CD4-positive, alpha-beta T cell treated with Interleukin-10 for 1 hour (primary cell): Measurements from ENCODE around the gene C1orf141.
"Not testable (repeated sequence)": the region's sequence is repeated elsewhere in the genome, so short reads cannot be mapped to it uniquely, and the experiment has no call there.

ENCODE experiments used
- DNase-seq: peaks from one replicate; pipeline ENCODE4 v3.0.0-alpha.2; 2020

The C1orf141 gene

GRCh38 chr1:67134695-67135094, at the start of gene C1orf141:
TSS of gene C1orf141 (minus strand) at chr1:67134970. CDS start at chr1:67127240, 7,730 bp downstream.
- DNase-seq: no peak

GRCh38 chr1:67175530-67176087, 40.8 kb upstream of the C1orf141 start:
- no peak for DNase-seq

GRCh38 chr1:67174716-67175284, 40.0 kb upstream of the C1orf141 start:
- DNase-seq: no peak

- DNase-seq: no peak
Observed at GRCh38 chr1:67173988-67174387, 39.2 kb upstream of the C1orf141 start.

- DNase-seq: peak; percentile 51
Observed at GRCh38 chr1:67171978-67172377, 37.2 kb upstream of the C1orf141 start.

GRCh38 chr1:67171574-67171955, 36.8 kb upstream of the C1orf141 start:
- no peak for DNase-seq

GRCh38 chr1:67170751-67171573, 36.2 kb upstream of the C1orf141 start:
- DNase-seq: peak; percentile 57

GRCh38 chr1:67169932-67170331, 35.2 kb upstream of the C1orf141 start:
- no peak for DNase-seq

- no peak for DNase-seq
Observed at GRCh38 chr1:67169496-67169895, 34.7 kb upstream of the C1orf141 start.

- DNase-seq: peak; percentile 47
Observed at GRCh38 chr1:67166196-67166595, 31.4 kb upstream of the C1orf141 start, which contains the start of gene IL23R. TSS of gene IL23R (plus strand) at chr1:67166454. CDS start at chr1:67168121, 1,667 bp downstream.

- DNase-seq: no peak
Observed at GRCh38 chr1:67165468-67166041, 30.8 kb upstream of the C1orf141 start.

- DNase-seq: no peak
Observed at GRCh38 chr1:67162954-67163353, 28.2 kb upstream of the C1orf141 start.

- no peak for DNase-seq
Observed at GRCh38 chr1:67159233-67159632, 24.5 kb upstream of the C1orf141 start.

- DNase-seq: no peak
Observed at GRCh38 chr1:67158401-67158800, 23.6 kb upstream of the C1orf141 start.

GRCh38 chr1:67150931-67151330, 16.2 kb upstream of the C1orf141 start:
- DNase-seq: no peak

GRCh38 chr1:67149179-67149770, 14.5 kb upstream of the C1orf141 start:
- DNase-seq: peak; percentile 70

- no peak for DNase-seq
Observed at GRCh38 chr1:67148516-67149178, 13.9 kb upstream of the C1orf141 start.

- not testable (repeated sequence) for DNase-seq
Observed at GRCh38 chr1:67147973-67148372, 13.2 kb upstream of the C1orf141 start.

GRCh38 chr1:67146539-67146938, 11.8 kb upstream of the C1orf141 start:
- no peak for DNase-seq

- DNase-seq: no peak
Observed at GRCh38 chr1:67146101-67146500, 11.3 kb upstream of the C1orf141 start.

- DNase-seq: peak; percentile 47
Observed at GRCh38 chr1:67144696-67145095, 9.9 kb upstream of the C1orf141 start.

- DNase-seq: no peak
Observed at GRCh38 chr1:67143966-67144365, 9.2 kb upstream of the C1orf141 start.

GRCh38 chr1:67142931-67143330, 8.2 kb upstream of the C1orf141 start:
- peak; percentile 22 for DNase-seq
